Hippocampal formation (tissue), 2 donors: ENCODE results near the gene RBBP5.
A peak's percentile ranks its signal among the peaks of the same experiment; 100 is the strongest.

Experiments used
- DNase-seq, 2 donors: peaks; one replicate each; lab custom pipeline; 2025; lab: John Stamatoyannopoulos, UW

RBBP5 gene

GRCh38 chr1:205129447-205130029 is 7.8 kb upstream of the RBBP5 start:
- DNase-seq = no peak

GRCh38 chr1:205128050-205128449 is 6.3 kb upstream of the RBBP5 start:
- no peak for DNase-seq

GRCh38 chr1:205127646-205128045 is 5.9 kb upstream of the RBBP5 start:
- no peak for DNase-seq

GRCh38 chr1:205124726-205125125 is 2.9 kb upstream of the RBBP5 start:
- no peak for DNase-seq

- DNase-seq = no peak
Observed at GRCh38 chr1:205122489-205122882, 708 bp upstream of the RBBP5 start.

GRCh38 chr1:205118752-205119151 is 3.0 kb downstream of the RBBP5 start:
- no peak for DNase-seq

GRCh38 chr1:205111354-205111753 is 10.4 kb downstream of the RBBP5 start:
- DNase-seq = no peak

- DNase-seq = peak in 1 of 2 donors; percentile 27
Observed at GRCh38 chr1:205109711-205110110, 12.1 kb downstream of the RBBP5 start.

- peak in 1 of 2 donors; percentile 69 for DNase-seq
Observed at GRCh38 chr1:205109269-205109668, 12.5 kb downstream of the RBBP5 start.

- no peak for DNase-seq
Observed at GRCh38 chr1:205108464-205108863, 13.3 kb downstream of the RBBP5 start.

GRCh38 chr1:205107327-205107726 is 14.5 kb downstream of the RBBP5 start:
- no peak for DNase-seq

- DNase-seq = no peak
Observed at GRCh38 chr1:205102404-205102803, 19.4 kb downstream of the RBBP5 start.

- DNase-seq = no peak
Observed at GRCh38 chr1:205098242-205098641, 23.5 kb downstream of the RBBP5 start.

GRCh38 chr1:205095422-205095821 is 26.4 kb downstream of the RBBP5 start:
- no peak for DNase-seq

GRCh38 chr1:205091043-205091740 is 30.6 kb downstream of the RBBP5 start:
- DNase-seq = no peak

- no peak for DNase-seq
Observed at GRCh38 chr1:205088341-205088740, 33.4 kb downstream of the RBBP5 start.

GRCh38 chr1:205084360-205084759 is 37.4 kb downstream of the RBBP5 start, which contains the start of gene TMEM81:
TSS of gene TMEM81 (minus strand) at chr1:205084460. CDS start at chr1:205084320, 140 bp downstream.
- DNase-seq = no peak

GRCh38 chr1:205082431-205082830 is 39.3 kb downstream of the RBBP5 start:
- no peak for DNase-seq

- DNase-seq = no peak
Observed at GRCh38 chr1:205077934-205078311, 43.9 kb downstream of the RBBP5 start.

- no peak for DNase-seq
Observed at GRCh38 chr1:205077158-205077933, 44.4 kb downstream of the RBBP5 start.

- no peak for DNase-seq
Observed at GRCh38 chr1:205076245-205076761, 45.5 kb downstream of the RBBP5 start.

GRCh38 chr1:205075642-205076155 is 46.1 kb downstream of the RBBP5 start:
- DNase-seq = no peak
